Activated CD4-positive, alpha-beta T cell treated with anti-CD3 and anti-CD28 coated beads, Interleukin-2, amount 10 ng/mL, durations not matched to agents 24 days and 14 days (primary cell): Measurements from ENCODE around the gene CHST1. TPM values are rescaled to one million over a fixed set of nuclear protein-coding genes. Genes with fewer than 3 reads are reported as not detected.

Source experiments
- DNase-seq: peaks from one replicate; pipeline ENCODE4 v3.0.0; 2022
- H3K27ac Mint-ChIP-seq: one replicate; pipeline ENCODE4 v1.8.0; 2022; ENCODE audit warnings: mild to moderate bottlenecking, mixed read lengths
- H3K27me3 Mint-ChIP-seq: one replicate; pipeline ENCODE4 v1.8.0; 2022; ENCODE audit warnings: mixed read lengths
- H3K36me3 Mint-ChIP-seq: one replicate; pipeline ENCODE4 v1.8.0; 2022; ENCODE audit warnings: low read depth, mild to moderate bottlenecking, mixed read lengths
- H3K4me1 Mint-ChIP-seq: one replicate; pipeline ENCODE4 v1.8.0; 2021; ENCODE audit warnings: mixed read lengths
- H3K4me3 Mint-ChIP-seq: one replicate; pipeline ENCODE4 v1.8.0; 2022; ENCODE audit warnings: mild to moderate bottlenecking, moderate library complexity, mixed read lengths
- H3K9me3 Mint-ChIP-seq: one replicate; pipeline ENCODE4 v1.8.0; 2021; ENCODE audit warnings: mixed read lengths
- intact Hi-C: fragments of 100-400 bp; cut with micrococcal nuclease; formaldehyde crosslinking; loops from one replicate; pipeline ENCODE4 v1.15.1; 2023
- total RNA-seq: library from RNA; stranded (reverse); gene quantifications from 2 replicates; pipeline ENCODE4 v1.2.3, GENCODE V29; 2022

CHST1 gene
- total RNA-seq, 1 donor from 2014 or later, result 0.28 TPM

- Mint-ChIP-seq H3K9me3 (no peaks in the 10 kb centered on the region), H3K27ac (no peak overlapping the region), H3K4me3 (no peak overlapping the region), H3K4me1 (peaks cover 6% of the 10 kb centered on the region), H3K36me3 (no peaks in the 10 kb centered on the region), H3K27me3 (peaks cover 47% of the 10 kb centered on the region)
- DNase-seq, result no peak
- intact Hi-C loops, result loop anchor here (5.0 kb wide), 1 partner anchor 113 kb away; no protein-coding TSS in a partner anchor
Measured at GRCh38 chr11:45659818-45660160, 5.6 kb downstream of the CHST1 start.

GRCh38 chr11:45659031-45659817, 6.2 kb downstream of the CHST1 start:
- peaks cover 47% of the 10 kb centered on the region for H3K27me3 Mint-ChIP-seq
- no peaks in the 10 kb centered on the region for H3K9me3 Mint-ChIP-seq
- intact Hi-C loops, result loop anchor here (5.0 kb wide), 1 partner anchor 113 kb away; no protein-coding TSS in a partner anchor
- peaks cover 6% of the 10 kb centered on the region for H3K4me1 Mint-ChIP-seq
- no peaks in the 10 kb centered on the region for H3K36me3 Mint-ChIP-seq
- no peak overlapping the region for H3K4me3 Mint-ChIP-seq
- no peak for DNase-seq
- H3K27ac Mint-ChIP-seq, result no peak overlapping the region

- Mint-ChIP-seq H3K27ac (no peak overlapping the region), H3K4me1 (peaks cover 6% of the 10 kb centered on the region), H3K4me3 (no peak overlapping the region), H3K36me3 (no peaks in the 10 kb centered on the region), H3K27me3 (peaks cover 40% of the 10 kb centered on the region), H3K9me3 (no peaks in the 10 kb centered on the region)
- no peak for DNase-seq
- intact Hi-C loops, result loop anchor here (5.0 kb wide), 1 partner anchor 114 kb away; no protein-coding TSS in a partner anchor
Measured at GRCh38 chr11:45658292-45658991, 7.0 kb downstream of the CHST1 start.

- H3K36me3 Mint-ChIP-seq, result no peaks in the 10 kb centered on the region
- H3K27me3 Mint-ChIP-seq, result peaks cover 33% of the 10 kb centered on the region
- H3K4me1 Mint-ChIP-seq, result peaks cover 2% of the 10 kb centered on the region
- H3K27ac Mint-ChIP-seq, result no peak overlapping the region
- H3K4me3 Mint-ChIP-seq, result no peak overlapping the region
- intact Hi-C loops, result loop anchor here (5.0 kb wide), 1 partner anchor 115 kb away; no protein-coding TSS in a partner anchor
- DNase-seq, result no peak
- H3K9me3 Mint-ChIP-seq, result no peaks in the 10 kb centered on the region
Measured at GRCh38 chr11:45657496-45658260, 7.7 kb downstream of the CHST1 start.

- H3K4me3 Mint-ChIP-seq, result no peak overlapping the region
- H3K4me1 Mint-ChIP-seq, result peaks cover 2% of the 10 kb centered on the region
- H3K27ac Mint-ChIP-seq, result no peak overlapping the region
- H3K36me3 Mint-ChIP-seq, result no peaks in the 10 kb centered on the region
- no peak for DNase-seq
- H3K9me3 Mint-ChIP-seq, result no peaks in the 10 kb centered on the region
- H3K27me3 Mint-ChIP-seq, result peaks cover 16% of the 10 kb centered on the region
- intact Hi-C loops, result loop anchor here (2.0 to 5.0 kb wide), 2 partner anchors 116 to 285 kb away; no protein-coding TSS in a partner anchor
Measured at GRCh38 chr11:45655831-45656230, 9.6 kb downstream of the CHST1 start.

GRCh38 chr11:45655347-45655756, 10.1 kb downstream of the CHST1 start:
- Mint-ChIP-seq H3K36me3 (no peaks in the 10 kb centered on the region), H3K4me1 (peaks cover 2% of the 10 kb centered on the region), H3K4me3 (no peak overlapping the region), H3K9me3 (no peaks in the 10 kb centered on the region), H3K27me3 (peaks cover 15% of the 10 kb centered on the region), H3K27ac (no peak overlapping the region)
- intact Hi-C loops, result loop anchor here (2.0 to 5.0 kb wide), 2 partner anchors 117 to 285 kb away; no protein-coding TSS in a partner anchor
- DNase-seq, result peak; percentile 87

- no peaks in the 10 kb centered on the region for H3K9me3 Mint-ChIP-seq
- intact Hi-C loops, result loop anchor here (2.0 to 5.0 kb wide), 2 partner anchors 117 to 284 kb away; no protein-coding TSS in a partner anchor
Measured at GRCh38 chr11:45655012-45655283, 10.5 kb downstream of the CHST1 start.

GRCh38 chr11:45654231-45655011, 11.0 kb downstream of the CHST1 start:
- no peak overlapping the region for H3K27ac Mint-ChIP-seq
- peaks cover 10% of the 10 kb centered on the region for H3K27me3 Mint-ChIP-seq
- no peak for DNase-seq
- intact Hi-C loops, result loop anchor here (2.0 to 5.0 kb wide), 2 partner anchors 118 to 284 kb away; no protein-coding TSS in a partner anchor
- no peak overlapping the region for H3K4me3 Mint-ChIP-seq
- H3K36me3 Mint-ChIP-seq, result no peaks in the 10 kb centered on the region
- H3K4me1 Mint-ChIP-seq, result peaks cover 2% of the 10 kb centered on the region
- H3K9me3 Mint-ChIP-seq, result no peaks in the 10 kb centered on the region

More at GRCh38 chr11:45655012-45655283, 10.5 kb downstream of the CHST1 start:
- Mint-ChIP-seq H3K36me3 (no peaks in the 10 kb centered on the region), H3K4me3 (no peak overlapping the region), H3K27me3 (peaks cover 11% of the 10 kb centered on the region), H3K27ac (no peak overlapping the region), H3K4me1 (peaks cover 2% of the 10 kb centered on the region)
- no peak for DNase-seq

GRCh38 chr11:45653277-45653676, 12.1 kb downstream of the CHST1 start:
- no peak for DNase-seq
- intact Hi-C loops, result no loop called here

GRCh38 chr11:45652781-45653180, 12.6 kb downstream of the CHST1 start:
- no peak overlapping the region for H3K4me3 Mint-ChIP-seq
- no peak for DNase-seq
- intact Hi-C loops, result no loop called here
- no peaks in the 10 kb centered on the region for H3K9me3 Mint-ChIP-seq
- H3K27me3 Mint-ChIP-seq, result peaks cover 10% of the 10 kb centered on the region
- H3K36me3 Mint-ChIP-seq, result no peaks in the 10 kb centered on the region
- H3K4me1 Mint-ChIP-seq, result peaks cover 2% of the 10 kb centered on the region
- no peak overlapping the region for H3K27ac Mint-ChIP-seq

More at GRCh38 chr11:45653277-45653676, 12.1 kb downstream of the CHST1 start:
- no peak overlapping the region for H3K4me3 Mint-ChIP-seq
- H3K27me3 Mint-ChIP-seq, result peaks cover 10% of the 10 kb centered on the region
- peaks cover 2% of the 10 kb centered on the region for H3K4me1 Mint-ChIP-seq
- H3K9me3 Mint-ChIP-seq, result no peaks in the 10 kb centered on the region
- H3K36me3 Mint-ChIP-seq, result no peaks in the 10 kb centered on the region
- H3K27ac Mint-ChIP-seq, result no peak overlapping the region

GRCh38 chr11:45651841-45652749, 13.3 kb downstream of the CHST1 start:
- H3K27ac Mint-ChIP-seq, result no peak overlapping the region
- peaks cover 10% of the 10 kb centered on the region for H3K27me3 Mint-ChIP-seq
- intact Hi-C loops, result no loop called here
- DNase-seq, result no peak
- no peak overlapping the region for H3K4me3 Mint-ChIP-seq
- H3K36me3 Mint-ChIP-seq, result no peaks in the 10 kb centered on the region
- H3K4me1 Mint-ChIP-seq, result peaks cover 4% of the 10 kb centered on the region
- no peaks in the 10 kb centered on the region for H3K9me3 Mint-ChIP-seq

GRCh38 chr11:45651156-45651555, 14.3 kb downstream of the CHST1 start:
- no peak overlapping the region for H3K4me3 Mint-ChIP-seq
- DNase-seq, result no peak
- no peak overlapping the region for H3K27ac Mint-ChIP-seq
- H3K27me3 Mint-ChIP-seq, result peaks cover 4% of the 10 kb centered on the region
- H3K9me3 Mint-ChIP-seq, result no peaks in the 10 kb centered on the region
- no peaks in the 10 kb centered on the region for H3K36me3 Mint-ChIP-seq
- intact Hi-C loops, result no loop called here
- H3K4me1 Mint-ChIP-seq, result peaks cover 4% of the 10 kb centered on the region
